Prostate gland (tissue), 2 donors: ENCODE results near the gene ARMC9.

ENCODE experiments used
- POLR2A ChIP-seq: fragments of 450-650 bp; IDR thresholded peaks from one replicate; pipeline ENCODE4 v1.6.1; 2016; ENCODE audit warnings: antibody characterized with exemption, mild to moderate bottlenecking
- TF ChIP-seq, protein P1 (sequence below), 4 experiments: fragments of 200-600 bp in 2 of 4; fragments of 450-650 bp in 2 of 4; sonication (generic) in 2 of 4; IDR thresholded peaks; 1 replicate in 3 of 4; 2 replicates in 1 of 4; pipeline ENCODE4 v1.5.1; 2016 to 2019; ENCODE audit warnings: antibody characterized with exemption in 4 of 4, mild to moderate bottlenecking in 2 of 4, moderate library complexity in 2 of 4

DNA sequence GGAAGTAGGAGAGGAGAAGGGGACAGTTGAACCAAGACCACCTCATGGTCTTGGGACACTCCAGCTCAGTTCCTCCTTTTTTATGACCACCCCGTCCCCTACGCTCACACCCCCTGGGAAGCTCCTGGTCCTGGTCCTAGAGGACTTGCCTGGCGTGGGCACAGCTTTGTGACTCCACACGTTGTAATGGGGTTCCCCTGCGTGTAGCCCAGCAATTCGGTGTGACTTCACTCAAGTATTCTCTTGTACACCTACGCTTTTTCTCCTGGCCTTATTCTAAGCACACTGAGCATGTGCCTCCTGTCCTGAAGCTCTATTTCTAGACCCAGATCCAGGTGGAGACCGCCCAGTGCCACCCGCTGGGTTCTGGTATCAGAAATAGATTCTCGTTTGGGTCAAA is 161.0 kb downstream of the ARMC9 start:
- no peak for TF ChIP-seq POLR2A
- TF ChIP-seq, protein P1, sequence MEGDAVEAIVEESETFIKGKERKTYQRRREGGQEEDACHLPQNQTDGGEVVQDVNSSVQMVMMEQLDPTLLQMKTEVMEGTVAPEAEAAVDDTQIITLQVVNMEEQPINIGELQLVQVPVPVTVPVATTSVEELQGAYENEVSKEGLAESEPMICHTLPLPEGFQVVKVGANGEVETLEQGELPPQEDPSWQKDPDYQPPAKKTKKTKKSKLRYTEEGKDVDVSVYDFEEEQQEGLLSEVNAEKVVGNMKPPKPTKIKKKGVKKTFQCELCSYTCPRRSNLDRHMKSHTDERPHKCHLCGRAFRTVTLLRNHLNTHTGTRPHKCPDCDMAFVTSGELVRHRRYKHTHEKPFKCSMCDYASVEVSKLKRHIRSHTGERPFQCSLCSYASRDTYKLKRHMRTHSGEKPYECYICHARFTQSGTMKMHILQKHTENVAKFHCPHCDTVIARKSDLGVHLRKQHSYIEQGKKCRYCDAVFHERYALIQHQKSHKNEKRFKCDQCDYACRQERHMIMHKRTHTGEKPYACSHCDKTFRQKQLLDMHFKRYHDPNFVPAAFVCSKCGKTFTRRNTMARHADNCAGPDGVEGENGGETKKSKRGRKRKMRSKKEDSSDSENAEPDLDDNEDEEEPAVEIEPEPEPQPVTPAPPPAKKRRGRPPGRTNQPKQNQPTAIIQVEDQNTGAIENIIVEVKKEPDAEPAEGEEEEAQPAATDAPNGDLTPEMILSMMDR (IDR thresholded peaks at IDR 0.05) = no peak
